Stomach (tissue), 9 donors: ENCODE measurements around the gene EP300. TPM values are rescaled to one million over a fixed set of nuclear protein-coding genes. Genes with fewer than 3 reads are reported as not detected.

Source experiments
- DNase-seq, 2 donors: peaks; one replicate each; pipeline versions ENCODE4 v3.0.0 to v3.0.0-alpha.2; 2013 to 2019
- H3K27ac ChIP-seq, 5 donors: fragments of 200-600 bp in 4 of 5; sonication (generic) in 4 of 5; one replicate each; pipeline ENCODE4 v1.5.1; 2013 to 2019; ENCODE audit warnings: mild to moderate bottlenecking in 1 of 5, moderate library complexity in 1 of 5
- H3K27me3 ChIP-seq, 3 donors: fragments of 200-600 bp; sonication (generic); one replicate each; pipeline ENCODE4 v1.5.1; 2017 to 2019; ENCODE audit warnings: mixed run types in 1 of 3
- H3K36me3 ChIP-seq, 4 donors: fragments of 200-600 bp; sonication (generic); 1 replicate in 3 of 4; 2 replicates in 1 of 4; pipeline ENCODE4 v1.5.1; 2016 to 2019
- H3K4me1 ChIP-seq, 4 donors: fragments of 200-600 bp; sonication (generic); one replicate each; pipeline ENCODE4 v1.5.1; 2016 to 2019
- H3K4me3 ChIP-seq, 4 donors: fragments of 200-600 bp; sonication (generic) in 3 of 4; one replicate each; pipeline ENCODE4 v1.5.1; 2016 to 2019; ENCODE audit warnings: mild to moderate bottlenecking in 1 of 4
- H3K9me3 ChIP-seq, 4 donors: fragments of 200-600 bp; sonication (generic); one replicate each; pipeline ENCODE4 v1.5.1; 2016 to 2019
- EP300 ChIP-seq: sonication (generic); formaldehyde crosslinking; IDR thresholded peaks from one replicate; pipeline ENCODE4 v1.6.1; 2017; ENCODE audit warnings: antibody characterized with exemption
- POLR2A ChIP-seq, 4 donors: fragments of 450-650 bp; IDR thresholded peaks; one replicate each; pipeline ENCODE4 v1.6.1; 2016; ENCODE audit warnings: antibody characterized with exemption in 4 of 4, control low read depth in 2 of 4, mild to moderate bottlenecking in 1 of 4, moderate library complexity in 1 of 4
- POLR2AphosphoS5 ChIP-seq, 3 donors: sonication (generic); formaldehyde crosslinking; IDR thresholded peaks; one replicate each; pipeline ENCODE4 v1.6.1; 2016; ENCODE audit warnings: antibody characterized with exemption in 3 of 3
- WGBS, 5 donors: extraction: QIAGEN DNeasy Blood & Tissue Kit in 3 of 5; methylation state at CpG; one replicate each; pipeline versions ENCODE4 v1.1.5 to v1.1.7; 2013 to 2018; 5-methylcytosine and 5-hydroxymethylcytosine counted together
- intact Hi-C: fragments of 100-400 bp; cut with DNase I; formaldehyde crosslinking; loops from one replicate; pipeline ENCODE4 v1.15.1; 2023; ENCODE audit warnings: low total_unique reads
- polyA plus RNA-seq, 3 donors: library from polyadenylated mRNA; stranded (reverse); fragments of 200-250 nt; gene quantifications; one replicate each; pipeline ENCODE4 v1.2.3, GENCODE V29; 2013
- total RNA-seq, 5 donors: library from RNA; depleted of rRNA; stranded (reverse); fragments of >200 nt; gene quantifications; one replicate each; pipeline versions ENCODE4 v1.1.0 to v1.2.3, GENCODE V29; 2014 to 2016
- TF ChIP-seq, protein P1 (sequence below), 7 experiments: fragments of 450-650 bp in 4 of 7; fragments of 200-600 bp in 3 of 7; sonication (generic) in 3 of 7; IDR thresholded peaks; one replicate each; pipeline ENCODE4 v1.5.1; 2016 to 2019; ENCODE audit warnings: antibody characterized with exemption in 7 of 7, control low read depth in 2 of 7, mild to moderate bottlenecking in 1 of 7
- donor health status: healthy with polysubstance abuse.
- donor health status: Bipolar disorder and iron deficiency.
- donor health status: healthy.

EP300 gene
- total and polyA plus RNA-seq, 8 donors: 4.3 to 164 (median 81.5) TPM

DNA sequence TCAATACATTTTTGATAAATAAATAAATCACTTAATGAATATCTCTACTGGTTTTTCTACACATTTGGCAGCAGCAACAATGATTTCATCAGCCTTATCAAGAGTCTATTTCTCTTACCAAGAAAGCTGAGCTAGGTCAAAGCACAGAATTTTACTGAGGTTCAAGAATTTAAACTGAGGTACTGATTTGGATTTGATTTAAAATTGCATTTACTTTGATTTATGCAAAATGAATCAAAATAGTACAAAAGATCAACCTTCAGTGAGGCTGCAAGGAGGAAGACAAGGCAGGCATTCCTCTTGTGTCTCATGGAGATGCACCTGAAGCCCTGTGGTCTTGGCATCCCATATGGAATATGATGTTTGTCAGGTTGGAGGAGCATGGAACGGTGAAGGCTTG, 15.5 kb upstream of the EP300 start:
- H3K4me3 ChIP-seq: no peak overlapping the region
- H3K36me3 ChIP-seq: no peaks in the 10 kb centered on the region
- no peak for DNase-seq
- WGBS, 5 donors: 70 to 93% (median 91%) methylated on average over 1 of the region's 1 CpG
- TF ChIP-seq EP300: no peak
- no peak for TF ChIP-seq POLR2AphosphoS5 (IDR thresholded peaks at IDR 0.05)
- no peak for TF ChIP-seq POLR2A (IDR thresholded peaks at IDR 0.05)
- TF ChIP-seq, protein P1, sequence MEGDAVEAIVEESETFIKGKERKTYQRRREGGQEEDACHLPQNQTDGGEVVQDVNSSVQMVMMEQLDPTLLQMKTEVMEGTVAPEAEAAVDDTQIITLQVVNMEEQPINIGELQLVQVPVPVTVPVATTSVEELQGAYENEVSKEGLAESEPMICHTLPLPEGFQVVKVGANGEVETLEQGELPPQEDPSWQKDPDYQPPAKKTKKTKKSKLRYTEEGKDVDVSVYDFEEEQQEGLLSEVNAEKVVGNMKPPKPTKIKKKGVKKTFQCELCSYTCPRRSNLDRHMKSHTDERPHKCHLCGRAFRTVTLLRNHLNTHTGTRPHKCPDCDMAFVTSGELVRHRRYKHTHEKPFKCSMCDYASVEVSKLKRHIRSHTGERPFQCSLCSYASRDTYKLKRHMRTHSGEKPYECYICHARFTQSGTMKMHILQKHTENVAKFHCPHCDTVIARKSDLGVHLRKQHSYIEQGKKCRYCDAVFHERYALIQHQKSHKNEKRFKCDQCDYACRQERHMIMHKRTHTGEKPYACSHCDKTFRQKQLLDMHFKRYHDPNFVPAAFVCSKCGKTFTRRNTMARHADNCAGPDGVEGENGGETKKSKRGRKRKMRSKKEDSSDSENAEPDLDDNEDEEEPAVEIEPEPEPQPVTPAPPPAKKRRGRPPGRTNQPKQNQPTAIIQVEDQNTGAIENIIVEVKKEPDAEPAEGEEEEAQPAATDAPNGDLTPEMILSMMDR (IDR thresholded peaks at IDR 0.05): no peak
- intact Hi-C loops: no loop called here
- no peak overlapping the region for H3K27ac ChIP-seq
- no peaks in the 10 kb centered on the region for H3K27me3 ChIP-seq
- H3K4me1 ChIP-seq: no peaks in the 10 kb centered on the region
- H3K9me3 ChIP-seq: no peaks in the 10 kb centered on the region

DNA sequence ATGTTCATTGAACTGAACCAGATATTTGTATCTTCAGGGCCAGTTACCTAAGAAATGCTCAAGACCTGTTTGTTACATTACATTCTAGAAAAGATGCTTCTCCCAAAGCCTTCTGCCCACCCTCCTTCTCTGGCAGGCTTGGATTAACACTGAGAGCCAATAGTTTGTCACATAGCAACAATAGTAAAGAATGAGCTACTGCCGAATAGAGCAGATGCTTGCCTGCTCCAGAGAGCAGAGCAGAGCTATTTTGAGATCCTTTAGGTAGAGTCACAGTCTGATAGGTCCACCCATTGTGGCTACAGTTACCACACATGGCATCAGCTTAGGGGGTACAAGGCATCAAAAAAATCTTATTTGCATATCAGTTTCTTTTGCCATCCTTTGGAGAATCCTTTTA, 13.5 kb upstream of the EP300 start:
- Histone ChIP-seq H3K36me3 (no peaks in the 10 kb centered on the region), H3K4me1 (no peaks in the 10 kb centered on the region)

DNA sequence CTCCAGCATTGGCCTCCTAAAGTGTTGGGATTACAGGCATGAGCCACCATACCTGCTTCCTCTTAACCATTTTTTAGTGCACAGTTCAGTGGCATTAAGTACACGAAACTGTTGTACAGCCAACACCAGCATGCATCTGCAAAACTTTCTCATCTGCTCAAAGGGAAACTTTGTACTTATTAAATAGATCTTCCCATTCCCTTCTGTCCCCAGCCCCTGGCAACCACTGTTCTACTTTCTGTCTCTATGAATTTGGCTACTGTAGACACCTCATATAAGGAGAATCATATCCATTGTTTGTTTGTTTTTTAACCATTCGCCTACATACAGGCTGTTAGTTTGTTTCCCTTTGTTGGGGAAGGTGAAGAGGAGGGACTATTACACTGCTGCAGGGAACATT, 6.5 kb upstream of the EP300 start:
- TF ChIP-seq, protein P1 (IDR thresholded peaks at IDR 0.05): no peak
- TF ChIP-seq EP300: no peak
- no peak for TF ChIP-seq POLR2A (IDR thresholded peaks at IDR 0.05)
- no peak for TF ChIP-seq POLR2AphosphoS5 (IDR thresholded peaks at IDR 0.05)
- intact Hi-C loops: loop anchor here (10.0 kb wide), 1 partner anchor 71 kb away; no protein-coding TSS in a partner anchor
- H3K36me3 ChIP-seq: no peaks in the 10 kb centered on the region
- H3K27me3 ChIP-seq: no peaks in the 10 kb centered on the region
- H3K4me3 ChIP-seq: no peak overlapping the region
- no peak overlapping the region for H3K27ac ChIP-seq
- H3K9me3 ChIP-seq: no peaks in the 10 kb centered on the region
- WGBS, 5 donors: 62 to 79% (median 66%) methylated on average over 2 of the region's 2 CpGs
- H3K4me1 ChIP-seq: peaks cover 0 to 7% (median 3%) of the 10 kb centered on the region in 4 donors
- DNase-seq: no peak

More for the DNA sequence above, 13.5 kb upstream of the EP300 start:
- no peak overlapping the region for H3K4me3 ChIP-seq
- no peaks in the 10 kb centered on the region for H3K9me3 ChIP-seq
- no peak for DNase-seq
- 45 to 70% (median 56%) methylated on average over 1 of the region's 1 CpG for WGBS, 5 donors
- TF ChIP-seq POLR2AphosphoS5 (IDR thresholded peaks at IDR 0.05): no peak
- TF ChIP-seq EP300: no peak
- TF ChIP-seq, protein P1 (IDR thresholded peaks at IDR 0.05): no peak
- TF ChIP-seq POLR2A (IDR thresholded peaks at IDR 0.05): no peak
- H3K27me3 ChIP-seq: no peaks in the 10 kb centered on the region
- intact Hi-C loops: no loop called here
- no peak overlapping the region for H3K27ac ChIP-seq

DNA sequence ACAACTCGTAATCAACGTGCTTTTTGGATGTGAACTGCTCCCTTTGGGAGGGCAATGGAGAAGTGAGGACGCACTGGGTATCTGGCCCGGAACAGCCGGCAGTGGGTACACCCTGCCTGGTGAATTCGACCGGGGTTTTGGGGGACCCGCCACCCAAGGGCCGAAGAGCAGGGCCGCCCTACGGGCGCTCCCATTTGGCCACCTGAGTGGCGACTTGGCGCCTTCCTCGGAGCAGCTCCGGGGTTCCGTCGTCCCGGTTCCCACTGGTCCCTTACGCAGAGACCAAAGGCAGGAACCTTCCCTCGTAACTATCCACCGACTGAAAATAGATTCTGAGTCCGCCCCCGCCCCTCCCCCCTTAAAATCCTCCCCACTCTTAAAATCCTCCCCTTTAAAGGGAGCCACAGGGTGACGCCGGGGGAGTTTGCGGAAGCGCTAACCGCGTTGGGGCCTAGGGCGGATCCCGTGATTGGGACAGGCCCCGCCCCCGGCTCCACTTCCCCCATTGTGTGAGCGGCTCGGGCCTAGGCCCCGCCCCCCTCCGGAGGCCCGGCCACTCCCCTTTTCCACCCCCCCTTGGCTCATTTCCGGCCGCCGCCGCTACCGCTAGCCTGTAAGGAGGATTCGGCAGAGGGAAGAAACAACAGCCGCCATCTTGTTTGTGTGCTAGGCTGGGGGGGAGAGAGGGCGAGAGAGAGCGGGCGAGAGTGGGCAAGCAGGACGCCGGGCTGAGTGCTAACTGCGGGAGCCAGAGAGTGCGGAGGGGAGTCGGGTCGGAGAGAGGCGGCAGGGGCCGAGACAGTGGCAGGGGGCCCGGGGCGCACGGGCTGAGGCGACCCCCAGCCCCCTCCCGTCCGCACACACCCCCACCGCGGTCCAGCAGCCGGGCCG, 1.0 kb upstream of the EP300 start:
- no peaks in the 10 kb centered on the region for H3K9me3 ChIP-seq
- intact Hi-C loops: loop anchor here (5.0 kb wide), 1 partner anchor 139 kb away; the partner anchor contains the start of gene RBX1
- H3K27me3 ChIP-seq: no peaks in the 10 kb centered on the region
- peaks cover 12 to 42% (median 26%) of the 10 kb centered on the region in 4 donors for H3K4me1 ChIP-seq
- H3K4me3 ChIP-seq: peak overlapping the region; percentile 71 to 98 (median 86)
- peak; percentile 99 to 100 for DNase-seq
- no peaks in the 10 kb centered on the region for H3K36me3 ChIP-seq
- peak overlapping the region; percentile 99 to 100 (median 100) for H3K27ac ChIP-seq
- TF ChIP-seq POLR2AphosphoS5 (IDR thresholded peaks at IDR 0.05): peak; percentile 73 to 88 (median 86)
- TF ChIP-seq POLR2A (IDR thresholded peaks at IDR 0.05): peak in 2 of 4 donors; percentile 52 to 88
- TF ChIP-seq, protein P1 (IDR thresholded peaks at IDR 0.05): no peak
- TF ChIP-seq EP300: no peak
- 0 to 1% (median 0%) methylated on average over 45 to 67 of the region's 67 CpGs for WGBS, 5 donors
